ENCODE results near the gene VWC2.

GRCh38 chr7:49770838-49771237, 2.6 kb upstream of the VWC2 start:
- TF ChIP-seq CTCF (conservative IDR thresholded peaks at IDR 0.05 in 1 of 2, IDR thresholded peaks at IDR 0.05 in 1 of 2; ENCODE audit: low read depth in 1 of 2, low read length in 2 of 2) (no peak), EZH2 (IDR thresholded peaks at IDR 0.05; ENCODE audit: low read length, missing control alignments) (no peak)
